Neural progenitor cell (in vitro differentiated cells): ENCODE measurements around the gene POLR1G.

Source experiments
- CTCF ChIP-seq: fragments of 200-600 bp; sonication (generic); IDR thresholded peaks from 2 replicates; pipeline ENCODE4 v1.5.1; 2017; ENCODE audit warnings: antibody characterized with exemption, mild to moderate bottlenecking
- EZH2phosphoT487 ChIP-seq: fragments of 200-600 bp; sonication (generic); IDR thresholded peaks from 2 replicates; pipeline ENCODE4 v1.6.1; 2017; ENCODE audit warnings: antibody characterized with exemption

- TF ChIP-seq CTCF (peak; percentile 43), EZH2phosphoT487 (no peak)
Measured at GRCh38 chr19:45446295-45446694, 39.9 kb downstream of the POLR1G start.
